Type B pancreatic cell (in vitro differentiated cells): Measurements from ENCODE around the gene MRAP2. TPM values are rescaled to one million over a fixed set of nuclear protein-coding genes. Genes with fewer than 3 reads are reported as not detected.

ENCODE experiments used
- DNase-seq: peaks from one replicate; pipeline ENCODE4 v3.0.0; 2021; ENCODE audit warnings: mixed read lengths; ENCODE audit not compliant: unreplicated experiment; ENCODE audit errors: extremely low spot score
- H3K27ac Mint-ChIP-seq: 2 replicates; pipeline ENCODE4 v1.8.0; 2021; ENCODE audit warnings: mild to moderate bottlenecking, mixed read lengths
- H3K27me3 Mint-ChIP-seq: 2 replicates; pipeline ENCODE4 v1.8.0; 2021; ENCODE audit warnings: mixed read lengths
- H3K36me3 Mint-ChIP-seq: 2 replicates; pipeline ENCODE4 v1.8.0; 2021; ENCODE audit warnings: mixed read lengths
- H3K4me1 Mint-ChIP-seq: one replicate; pipeline ENCODE4 v1.8.0; 2021; ENCODE audit warnings: mixed read lengths; ENCODE audit not compliant: unreplicated experiment
- H3K4me3 Mint-ChIP-seq: 2 replicates; pipeline ENCODE4 v1.8.0; 2021; ENCODE audit warnings: mild to moderate bottlenecking, mixed read lengths
- H3K9me3 Mint-ChIP-seq: 2 replicates; pipeline ENCODE4 v1.8.0; 2021; ENCODE audit warnings: mixed read lengths
- total RNA-seq: library from RNA; stranded (reverse); gene quantifications from 2 replicates; pipeline ENCODE4 v1.2.1, GENCODE V29; 2021; ENCODE audit warnings: low replicate concordance
- TF ChIP-seq, protein P1 (sequence below): fragments of 200-600 bp; sonication (generic); conservative IDR thresholded peaks from 2 replicates; pipeline ENCODE4 v1.5.0; 2021; ENCODE audit warnings: antibody characterized with exemption, mild to moderate bottlenecking

MRAP2 gene
- total RNA-seq, 1 donor from 2014 or later: 1.4 TPM

GRCh38 chr6:84013931-84014330 is 19.6 kb upstream of the MRAP2 start:
- H3K4me1 Mint-ChIP-seq: peaks cover 4% of the 10 kb centered on the region
- H3K4me3 Mint-ChIP-seq: no peak overlapping the region
- no peaks in the 10 kb centered on the region for H3K27me3 Mint-ChIP-seq
- no peak for DNase-seq
- no peaks in the 10 kb centered on the region for H3K36me3 Mint-ChIP-seq
- no peak overlapping the region for H3K27ac Mint-ChIP-seq
- no peaks in the 10 kb centered on the region for H3K9me3 Mint-ChIP-seq
- TF ChIP-seq, protein P1, sequence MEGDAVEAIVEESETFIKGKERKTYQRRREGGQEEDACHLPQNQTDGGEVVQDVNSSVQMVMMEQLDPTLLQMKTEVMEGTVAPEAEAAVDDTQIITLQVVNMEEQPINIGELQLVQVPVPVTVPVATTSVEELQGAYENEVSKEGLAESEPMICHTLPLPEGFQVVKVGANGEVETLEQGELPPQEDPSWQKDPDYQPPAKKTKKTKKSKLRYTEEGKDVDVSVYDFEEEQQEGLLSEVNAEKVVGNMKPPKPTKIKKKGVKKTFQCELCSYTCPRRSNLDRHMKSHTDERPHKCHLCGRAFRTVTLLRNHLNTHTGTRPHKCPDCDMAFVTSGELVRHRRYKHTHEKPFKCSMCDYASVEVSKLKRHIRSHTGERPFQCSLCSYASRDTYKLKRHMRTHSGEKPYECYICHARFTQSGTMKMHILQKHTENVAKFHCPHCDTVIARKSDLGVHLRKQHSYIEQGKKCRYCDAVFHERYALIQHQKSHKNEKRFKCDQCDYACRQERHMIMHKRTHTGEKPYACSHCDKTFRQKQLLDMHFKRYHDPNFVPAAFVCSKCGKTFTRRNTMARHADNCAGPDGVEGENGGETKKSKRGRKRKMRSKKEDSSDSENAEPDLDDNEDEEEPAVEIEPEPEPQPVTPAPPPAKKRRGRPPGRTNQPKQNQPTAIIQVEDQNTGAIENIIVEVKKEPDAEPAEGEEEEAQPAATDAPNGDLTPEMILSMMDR: no peak

DNA sequence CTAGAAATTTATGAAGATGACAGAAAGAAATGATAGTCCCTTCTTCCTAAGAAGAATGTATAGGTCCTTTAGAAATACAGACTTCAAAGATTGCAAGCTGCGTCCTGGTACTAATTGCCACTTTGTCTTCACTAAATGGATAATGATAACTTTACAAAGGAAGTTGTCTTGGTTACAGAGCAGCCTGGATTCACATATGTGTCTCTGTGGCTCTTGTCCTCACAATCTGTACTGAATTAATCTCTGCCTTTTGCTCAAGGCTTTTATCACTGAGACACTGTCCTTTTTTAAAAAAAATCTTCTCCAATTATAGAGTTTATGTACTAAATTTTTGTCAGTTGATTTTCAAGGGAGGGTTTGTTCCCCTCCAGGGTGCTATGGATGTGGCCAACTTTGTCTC is 17.5 kb upstream of the MRAP2 start:
- TF ChIP-seq, protein P1: no peak
- Mint-ChIP-seq H3K4me3 (no peak overlapping the region), H3K9me3 (no peaks in the 10 kb centered on the region), H3K27me3 (no peaks in the 10 kb centered on the region), H3K4me1 (peaks cover 4% of the 10 kb centered on the region), H3K36me3 (no peaks in the 10 kb centered on the region), H3K27ac (no peak overlapping the region)
- no peak for DNase-seq

- TF ChIP-seq, protein P1: no peak
- H3K4me1 Mint-ChIP-seq: peaks cover 4% of the 10 kb centered on the region
- H3K27ac Mint-ChIP-seq: no peak overlapping the region
- H3K27me3 Mint-ChIP-seq: no peaks in the 10 kb centered on the region
- no peak for DNase-seq
- H3K4me3 Mint-ChIP-seq: no peak overlapping the region
- no peaks in the 10 kb centered on the region for H3K9me3 Mint-ChIP-seq
- no peaks in the 10 kb centered on the region for H3K36me3 Mint-ChIP-seq
Observed at GRCh38 chr6:84017709-84018452, 15.7 kb upstream of the MRAP2 start.

- Mint-ChIP-seq H3K9me3 (no peaks in the 10 kb centered on the region), H3K4me1 (peaks cover 4% of the 10 kb centered on the region), H3K36me3 (no peaks in the 10 kb centered on the region), H3K27ac (no peak overlapping the region), H3K27me3 (no peaks in the 10 kb centered on the region), H3K4me3 (no peak overlapping the region)
- DNase-seq: no peak
- TF ChIP-seq, protein P1: no peak
Observed at GRCh38 chr6:84018453-84019061, 15.0 kb upstream of the MRAP2 start.

GRCh38 chr6:84019141-84019841 is 14.3 kb upstream of the MRAP2 start:
- DNase-seq: no peak
- Mint-ChIP-seq H3K4me1 (no peaks in the 10 kb centered on the region), H3K27me3 (no peaks in the 10 kb centered on the region), H3K9me3 (no peaks in the 10 kb centered on the region), H3K36me3 (no peaks in the 10 kb centered on the region), H3K4me3 (no peak overlapping the region), H3K27ac (no peak overlapping the region)
- TF ChIP-seq, protein P1: no peak
